ENCODE data around the gene PLEKHA6. TPM values are rescaled to one million over a fixed set of nuclear protein-coding genes. Genes with fewer than 3 reads are reported as not detected.

PLEKHA6 gene
- total RNA-seq, 6 donors from 2014 or later, result 3.3 to 6.9 (median 4.9) TPM

GRCh38 chr1:204224655-204225054 lies 135.1 kb downstream of the PLEKHA6 start:
- Histone ChIP-seq H3K27ac (no peak overlapping the region), H3K27me3 (no peaks in the 10 kb centered on the region), H3K4me1 (no peaks in the 10 kb centered on the region), H3K36me3 (peaks cover 0 to 5% (median 0%) of the 10 kb centered on the region in 4 donors), H3K9me3 (no peaks in the 10 kb centered on the region), H3K4me3 (no peak overlapping the region)
- TF ChIP-seq POLR2AphosphoS5 (IDR thresholded peaks at IDR 0.05) (no peak), CTCF (IDR thresholded peaks at IDR 0.05) (no peak), POLR2A (IDR thresholded peaks at IDR 0.05) (no peak), EP300 (IDR thresholded peaks at IDR 0.05) (no peak)
- no peak for DNase-seq
- ATAC-seq (ENCODE audit: low FRiP score in 2 of 2), result no peak
- WGBS, 2 donors, result 79 to 84% methylated on average over 8 of the region's 8 CpGs

- WGBS, 2 donors, result 86 to 90% methylated on average over 17 of the region's 17 CpGs
- H3K36me3 ChIP-seq, result peaks cover 0 to under 1% (median 0%) of the 10 kb centered on the region in 4 donors
- H3K4me1 ChIP-seq, result no peaks in the 10 kb centered on the region
- no peaks in the 10 kb centered on the region for H3K9me3 ChIP-seq
- no peak overlapping the region for H3K27ac ChIP-seq
- H3K4me3 ChIP-seq, result no peak overlapping the region
- DNase-seq (peak in 1 of 2 donors; percentile 40), ATAC-seq (ENCODE audit: low FRiP score in 2 of 2) (no peak)
- no peak for TF ChIP-seq POLR2A (IDR thresholded peaks at IDR 0.05)
- TF ChIP-seq CTCF (IDR thresholded peaks at IDR 0.05), result no peak
- TF ChIP-seq POLR2AphosphoS5 (IDR thresholded peaks at IDR 0.05), result no peak
- no peak for TF ChIP-seq EP300 (IDR thresholded peaks at IDR 0.05)
- H3K27me3 ChIP-seq, result no peaks in the 10 kb centered on the region
Measured at GRCh38 chr1:204223129-204223860, 136.4 kb downstream of the PLEKHA6 start.

- Histone ChIP-seq H3K9me3 (no peaks in the 10 kb centered on the region), H3K4me1 (no peaks in the 10 kb centered on the region), H3K4me3 (no peak overlapping the region), H3K27ac (no peak overlapping the region), H3K36me3 (no peaks in the 10 kb centered on the region), H3K27me3 (no peaks in the 10 kb centered on the region)
- no peak for ATAC-seq (ENCODE audit: low FRiP score in 2 of 2)
- no peak for DNase-seq
- no peak for TF ChIP-seq POLR2A (IDR thresholded peaks at IDR 0.05)
- no peak for TF ChIP-seq EP300 (IDR thresholded peaks at IDR 0.05)
- TF ChIP-seq POLR2AphosphoS5 (IDR thresholded peaks at IDR 0.05), result no peak
- no peak for TF ChIP-seq CTCF (IDR thresholded peaks at IDR 0.05)
- 80 to 87% methylated on average over 3 of the region's 3 CpGs for WGBS, 2 donors
Measured at GRCh38 chr1:204222764-204223055, 137.0 kb downstream of the PLEKHA6 start.

GRCh38 chr1:204222006-204222763 lies 137.5 kb downstream of the PLEKHA6 start:
- Histone ChIP-seq H3K36me3 (no peaks in the 10 kb centered on the region), H3K9me3 (no peaks in the 10 kb centered on the region), H3K4me3 (no peak overlapping the region), H3K27me3 (no peaks in the 10 kb centered on the region), H3K4me1 (no peaks in the 10 kb centered on the region), H3K27ac (no peak overlapping the region)
- TF ChIP-seq EP300 (IDR thresholded peaks at IDR 0.05) (no peak), POLR2AphosphoS5 (IDR thresholded peaks at IDR 0.05) (no peak), CTCF (IDR thresholded peaks at IDR 0.05) (no peak), POLR2A (IDR thresholded peaks at IDR 0.05) (no peak)
- 91 to 92% methylated on average over 5 to 8 of the region's 8 CpGs for WGBS, 2 donors
- DNase-seq (peak in 1 of 2 donors; percentile 34), ATAC-seq (ENCODE audit: low FRiP score in 2 of 2) (peak in 1 of 2 donors; percentile 6)
